IMR-90 (cell line): ENCODE measurements around the gene TMEM245.

Source experiments
- CEBPB ChIP-seq: IDR thresholded peaks from 2 replicates; pipeline ENCODE4 v1.6.1; 2012; ENCODE audit warnings: low read depth, low read length, improper control_type of control experiment
- CTCF ChIP-seq: conservative IDR thresholded peaks from 2 replicates; pipeline ENCODE4 v1.5.1; 2012; ENCODE audit warnings: mild to moderate bottlenecking, low read depth, low read length, improper control_type of control experiment
- MAFK ChIP-seq: IDR thresholded peaks from 2 replicates; pipeline ENCODE4 v1.6.1; 2012; ENCODE audit warnings: low read depth, low read length, improper control_type of control experiment
- MAZ ChIP-seq: IDR thresholded peaks from 2 replicates; pipeline ENCODE4 v1.6.1; 2012; ENCODE audit warnings: low read depth, mild to moderate bottlenecking, low read length, improper control_type of control experiment, moderate library complexity, borderline replicate concordance
- MXI1 ChIP-seq: IDR thresholded peaks from 2 replicates; pipeline ENCODE4 v1.6.1; 2012; ENCODE audit warnings: low read depth, mild to moderate bottlenecking, low read length, moderate library complexity, borderline replicate concordance
- POLR2A ChIP-seq: IDR thresholded peaks from 2 replicates; pipeline ENCODE4 v1.6.1; 2012; ENCODE audit warnings: mild to moderate bottlenecking, low read depth, low read length
- RAD21 ChIP-seq: IDR thresholded peaks from 2 replicates; pipeline ENCODE4 v1.6.1; 2012; ENCODE audit warnings: low read length, improper control_type of control experiment
- SMC3 ChIP-seq: fragments of 150-350 bp; IDR thresholded peaks from 2 replicates; pipeline ENCODE4 v1.6.1; 2016; ENCODE audit warnings: low read depth, mild to moderate bottlenecking, antibody characterized with exemption, low read length, moderate library complexity
- TF ChIP-seq, protein P1 (sequence below): fragments of 150-350 bp; IDR thresholded peaks from 2 replicates; pipeline ENCODE4 v1.6.1; 2017; ENCODE audit warnings: mild to moderate bottlenecking, antibody characterized with exemption, low read length, low read depth

DNA sequence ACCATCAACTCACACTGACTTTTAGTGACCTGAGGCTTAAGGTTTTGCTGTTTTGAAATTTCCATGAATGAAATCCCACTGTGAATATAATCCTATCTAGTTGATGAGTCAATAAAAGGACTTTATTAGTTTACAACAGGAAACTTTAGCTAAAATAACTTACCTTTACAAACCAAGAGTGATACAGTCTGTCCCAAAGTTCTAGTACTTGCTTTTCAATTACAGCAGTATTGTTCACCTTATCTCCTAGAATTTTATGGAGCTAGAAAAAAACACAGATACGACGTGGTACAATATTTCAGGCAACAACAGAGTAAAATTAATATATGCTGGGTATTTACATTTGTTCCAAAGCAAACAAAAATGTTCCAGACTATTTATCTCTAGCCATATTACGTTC is 59.6 kb downstream of the TMEM245 start:
- TF ChIP-seq CTCF (no peak), RAD21 (no peak), POLR2A (no peak), SMC3 (no peak), MXI1 (no peak), MAZ (no peak), MAFK (no peak), CEBPB (no peak)
- TF ChIP-seq, protein P1, sequence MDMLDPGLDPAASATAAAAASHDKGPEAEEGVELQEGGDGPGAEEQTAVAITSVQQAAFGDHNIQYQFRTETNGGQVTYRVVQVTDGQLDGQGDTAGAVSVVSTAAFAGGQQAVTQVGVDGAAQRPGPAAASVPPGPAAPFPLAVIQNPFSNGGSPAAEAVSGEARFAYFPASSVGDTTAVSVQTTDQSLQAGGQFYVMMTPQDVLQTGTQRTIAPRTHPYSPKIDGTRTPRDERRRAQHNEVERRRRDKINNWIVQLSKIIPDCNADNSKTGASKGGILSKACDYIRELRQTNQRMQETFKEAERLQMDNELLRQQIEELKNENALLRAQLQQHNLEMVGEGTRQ = no peak
